Parathyroid adenoma (tissue), 2 donors: Measurements from ENCODE around the gene PWWP2B.
A peak's percentile ranks its signal among the peaks of the same experiment; 100 is the strongest.

Experiments used
- H2AFZ ChIP-seq: fragments of 300-600 bp; sonication (generic); one replicate; pipeline ENCODE4 v1.7.0; 2017; ENCODE audit warnings: antibody characterized with exemption, mild to moderate bottlenecking
- H3K27ac ChIP-seq: fragments of 300-600 bp; sonication (generic); one replicate; pipeline ENCODE4 v1.7.0; 2017
- H3K27me3 ChIP-seq: fragments of 300-600 bp; sonication (generic); one replicate; pipeline ENCODE4 v1.7.0; 2017; ENCODE audit warnings: low read length; ENCODE audit not compliant: control insufficient read depth, insufficient read depth
- H3K36me3 ChIP-seq: fragments of 300-600 bp; sonication (generic); one replicate; pipeline ENCODE4 v1.7.0; 2017; ENCODE audit warnings: low read length; ENCODE audit not compliant: control insufficient read depth, insufficient read depth
- H3K4me1 ChIP-seq: fragments of 300-600 bp; sonication (generic); one replicate; pipeline ENCODE4 v1.7.0; 2017; ENCODE audit warnings: control low read depth
- H3K4me2 ChIP-seq: fragments of 300-600 bp; sonication (generic); one replicate; pipeline ENCODE4 v1.7.0; 2017; ENCODE audit warnings: low read length
- H3K4me3 ChIP-seq: fragments of 300-600 bp; sonication (generic); one replicate; pipeline ENCODE4 v1.7.0; 2017; ENCODE audit warnings: low read depth, low read length
- H3K79me2 ChIP-seq: fragments of 300-600 bp; sonication (generic); one replicate; pipeline ENCODE4 v1.7.0; 2017; ENCODE audit warnings: control low read depth
- H3K9ac ChIP-seq: fragments of 300-600 bp; sonication (generic); one replicate; pipeline ENCODE4 v1.7.0; 2017; ENCODE audit warnings: mild to moderate bottlenecking
- H3K9me3 ChIP-seq: fragments of 300-600 bp; sonication (generic); one replicate; pipeline ENCODE4 v1.7.0; 2017; ENCODE audit warnings: low read length; ENCODE audit not compliant: control insufficient read depth
- TF ChIP-seq, protein P1 (sequence below): fragments of 300-600 bp; sonication (generic); IDR thresholded peaks from one replicate; pipeline ENCODE4 v1.7.0; 2017; ENCODE audit warnings: antibody characterized with exemption, mild to moderate bottlenecking
- donor health status: primary hyperparathyroidism.

The PWWP2B gene

DNA sequence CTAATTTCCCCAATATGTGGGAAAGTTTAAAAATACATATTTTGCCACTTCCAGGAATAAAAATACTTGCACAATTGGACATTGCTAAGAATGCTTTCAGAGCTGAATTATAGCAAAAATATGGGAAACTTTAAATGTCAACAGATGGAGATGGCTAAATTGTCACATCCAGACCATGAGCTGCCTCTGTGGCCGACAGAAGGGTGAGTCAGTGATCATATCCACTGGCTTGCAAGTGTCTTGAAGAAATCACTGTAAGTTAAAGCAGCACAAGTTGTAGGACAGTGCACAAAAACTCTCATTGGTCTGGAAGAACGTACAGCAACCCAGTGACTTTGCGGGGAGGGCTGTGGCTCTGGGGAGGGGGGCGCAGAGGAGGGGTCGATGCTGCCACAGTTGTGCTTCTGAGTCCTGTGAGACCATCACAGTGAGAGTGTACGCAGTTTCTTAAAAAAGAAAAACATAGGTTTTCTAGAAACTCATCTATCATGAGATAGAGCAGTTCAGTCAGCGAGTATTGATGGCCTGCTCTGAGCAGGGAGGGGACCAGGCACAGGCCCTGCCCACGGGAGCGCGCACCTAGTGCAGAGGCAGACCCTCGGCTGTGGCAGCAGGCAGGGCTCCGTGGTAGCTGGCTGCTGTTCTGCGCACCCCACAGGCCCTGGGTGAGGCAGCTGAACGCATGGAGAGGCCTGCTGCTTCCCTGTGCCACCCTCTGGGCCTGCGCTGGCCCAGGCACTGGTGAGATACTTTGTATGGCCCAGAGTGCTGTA, 39.5 kb upstream of the PWWP2B start:
- Histone ChIP-seq H3K36me3 (no peaks in the 10 kb centered on the region), H3K4me3 (no peak overlapping the region), H2AFZ (no peak overlapping the region), H3K27ac (no peak overlapping the region), H3K27me3 (no peaks in the 10 kb centered on the region), H3K79me2 (peaks cover 6% of the 10 kb centered on the region), H3K4me1 (no peaks in the 10 kb centered on the region), H3K9ac (no peak overlapping the region), H3K4me2 (no peak overlapping the region), H3K9me3 (no peaks in the 10 kb centered on the region)
- TF ChIP-seq, protein P1, sequence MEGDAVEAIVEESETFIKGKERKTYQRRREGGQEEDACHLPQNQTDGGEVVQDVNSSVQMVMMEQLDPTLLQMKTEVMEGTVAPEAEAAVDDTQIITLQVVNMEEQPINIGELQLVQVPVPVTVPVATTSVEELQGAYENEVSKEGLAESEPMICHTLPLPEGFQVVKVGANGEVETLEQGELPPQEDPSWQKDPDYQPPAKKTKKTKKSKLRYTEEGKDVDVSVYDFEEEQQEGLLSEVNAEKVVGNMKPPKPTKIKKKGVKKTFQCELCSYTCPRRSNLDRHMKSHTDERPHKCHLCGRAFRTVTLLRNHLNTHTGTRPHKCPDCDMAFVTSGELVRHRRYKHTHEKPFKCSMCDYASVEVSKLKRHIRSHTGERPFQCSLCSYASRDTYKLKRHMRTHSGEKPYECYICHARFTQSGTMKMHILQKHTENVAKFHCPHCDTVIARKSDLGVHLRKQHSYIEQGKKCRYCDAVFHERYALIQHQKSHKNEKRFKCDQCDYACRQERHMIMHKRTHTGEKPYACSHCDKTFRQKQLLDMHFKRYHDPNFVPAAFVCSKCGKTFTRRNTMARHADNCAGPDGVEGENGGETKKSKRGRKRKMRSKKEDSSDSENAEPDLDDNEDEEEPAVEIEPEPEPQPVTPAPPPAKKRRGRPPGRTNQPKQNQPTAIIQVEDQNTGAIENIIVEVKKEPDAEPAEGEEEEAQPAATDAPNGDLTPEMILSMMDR, result no peak

DNA sequence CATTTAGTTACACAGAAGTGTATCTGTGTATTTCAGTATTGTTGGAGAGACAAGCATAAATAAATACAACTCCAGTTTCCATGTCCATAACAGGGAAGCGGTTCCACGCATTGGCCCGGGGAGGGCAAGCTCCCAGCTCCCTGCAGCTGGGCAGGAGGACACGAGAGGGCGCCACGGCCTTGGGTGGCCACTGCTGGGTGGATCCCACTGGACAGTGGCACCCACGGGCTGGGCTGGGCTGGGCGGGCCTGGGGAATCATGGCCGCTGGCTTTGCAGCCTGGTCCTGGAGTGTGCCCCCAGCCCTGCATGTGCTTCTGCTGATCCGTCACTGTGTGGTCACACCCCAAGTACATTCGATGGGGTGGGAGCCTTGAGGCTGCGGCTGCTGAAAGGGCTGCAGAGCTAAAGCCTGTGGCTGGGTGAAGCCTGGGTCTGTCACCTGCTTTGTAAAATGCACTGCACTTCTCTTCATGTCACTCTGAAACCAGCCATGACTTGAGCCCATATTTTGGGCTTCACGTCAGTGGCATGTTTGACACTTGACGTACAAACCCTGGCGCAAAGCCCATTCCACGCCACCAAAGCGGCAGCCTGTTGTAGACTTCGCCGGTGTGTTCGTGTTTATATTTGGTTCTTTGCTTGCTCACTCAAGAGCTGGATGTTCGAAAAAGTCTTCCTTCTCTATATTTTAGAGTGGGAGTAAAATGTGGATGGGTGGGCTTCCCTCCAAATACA, 37.5 kb upstream of the PWWP2B start:
- H3K4me3 ChIP-seq, result no peak overlapping the region
- no peaks in the 10 kb centered on the region for H3K9me3 ChIP-seq
- no peaks in the 10 kb centered on the region for H3K27me3 ChIP-seq
- no peaks in the 10 kb centered on the region for H3K4me1 ChIP-seq
- H3K36me3 ChIP-seq, result no peaks in the 10 kb centered on the region
- TF ChIP-seq, protein P1, result no peak
- H3K9ac ChIP-seq, result no peak overlapping the region
- no peak overlapping the region for H3K27ac ChIP-seq
- H3K4me2 ChIP-seq, result no peak overlapping the region
- H3K79me2 ChIP-seq, result peaks cover 3% of the 10 kb centered on the region
- no peak overlapping the region for H2AFZ ChIP-seq

DNA sequence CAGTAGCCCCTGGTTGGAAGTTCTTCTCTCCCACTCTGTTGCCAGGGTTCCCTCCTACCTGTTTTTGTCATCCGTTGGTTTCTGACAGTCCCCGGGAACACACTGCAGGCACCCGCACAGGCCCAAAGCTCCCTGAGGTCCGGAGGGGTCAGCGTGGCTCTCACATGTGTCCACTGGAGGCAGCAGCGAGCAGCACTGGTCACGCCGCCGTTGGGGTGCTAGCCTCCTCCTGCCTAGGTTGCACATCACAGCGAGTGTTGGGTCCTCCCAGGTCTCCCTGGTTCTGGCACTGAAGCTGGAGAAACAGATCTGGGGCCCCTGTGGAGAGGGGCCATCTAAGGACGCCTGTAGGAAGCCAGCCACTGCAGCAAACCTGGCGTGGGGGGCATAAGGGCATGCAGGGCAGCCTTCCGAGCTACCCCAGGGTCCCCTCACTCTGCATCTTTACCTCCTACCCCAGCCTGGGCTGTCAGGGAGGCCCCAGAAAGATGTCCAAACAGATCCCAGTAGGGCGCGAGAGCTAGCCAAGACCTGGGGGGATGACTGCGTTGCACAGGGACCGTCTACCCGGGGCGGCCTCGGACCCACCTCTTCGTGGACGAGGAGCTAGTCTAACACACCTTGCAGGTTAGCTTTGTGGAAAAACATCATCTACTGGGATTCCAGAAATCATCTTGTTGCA, 36.1 kb upstream of the PWWP2B start:
- Histone ChIP-seq H2AFZ (no peak overlapping the region), H3K4me1 (no peaks in the 10 kb centered on the region), H3K27me3 (no peaks in the 10 kb centered on the region), H3K36me3 (no peaks in the 10 kb centered on the region), H3K4me2 (no peak overlapping the region), H3K79me2 (peaks cover 3% of the 10 kb centered on the region), H3K9me3 (no peaks in the 10 kb centered on the region), H3K4me3 (no peak overlapping the region), H3K9ac (no peak overlapping the region), H3K27ac (no peak overlapping the region)
- TF ChIP-seq, protein P1, result peak; percentile 55

DNA sequence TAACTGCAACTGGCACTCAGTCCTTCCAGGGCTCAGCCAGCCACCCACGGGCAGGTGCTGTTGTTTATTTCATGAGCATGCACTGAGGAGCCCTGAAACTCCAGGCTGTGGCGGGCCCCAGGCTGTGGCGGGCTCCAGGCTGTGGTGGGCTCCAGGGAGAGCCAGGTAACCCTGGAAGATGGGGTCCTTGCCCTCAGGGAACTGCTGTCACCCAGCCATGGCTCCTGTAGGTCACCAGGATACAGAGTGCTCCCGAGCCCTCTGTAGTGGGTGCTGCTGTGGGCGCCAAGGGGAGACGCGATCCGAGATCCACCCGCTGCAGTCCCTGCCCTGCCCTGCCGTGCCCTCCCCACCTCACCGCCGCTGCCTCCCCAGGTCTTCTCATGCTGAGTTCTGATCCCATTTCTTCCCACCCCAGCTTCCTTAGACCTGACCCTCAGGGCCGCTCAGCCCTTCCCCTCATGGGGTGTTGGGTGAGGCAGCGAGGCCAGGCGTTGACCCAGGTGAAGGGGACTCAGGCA, 35.4 kb upstream of the PWWP2B start:
- Histone ChIP-seq H3K9ac (no peak overlapping the region), H3K4me3 (no peak overlapping the region), H3K36me3 (no peaks in the 10 kb centered on the region), H3K27ac (no peak overlapping the region), H3K4me1 (no peaks in the 10 kb centered on the region), H3K4me2 (no peak overlapping the region), H3K79me2 (peaks cover 3% of the 10 kb centered on the region), H3K27me3 (no peaks in the 10 kb centered on the region), H3K9me3 (no peaks in the 10 kb centered on the region), H2AFZ (no peak overlapping the region)
- TF ChIP-seq, protein P1, result no peak
